SK-N-SH treated with all-trans-retinoic acid at 6 μM for 48 hours (cell line): Measurements from ENCODE around the gene DNM2.

Experiments used
- ATAC-seq: fragments of 200-7000 bp; cut with Tn5 transposase; 3 replicates; pipeline ENCODE4 v1.9.1; 2020; ENCODE audit warnings: mild to moderate bottlenecking, moderate library complexity
- ARNTL ChIP-seq: fragments of 450-650 bp; formaldehyde crosslinking; IDR thresholded peaks from 2 replicates; pipeline ENCODE4 v1.5.0; 2020; ENCODE audit warnings: low read depth, mild to moderate bottlenecking, moderate library complexity, borderline replicate concordance
- BACH2 ChIP-seq: fragments of 250-450 bp; sonication (Bioruptor Pico); IDR thresholded peaks from 2 replicates; pipeline ENCODE4 v1.9.0; 2021; ENCODE audit warnings: mild to moderate bottlenecking, borderline replicate concordance
- CREB5 ChIP-seq: fragments of 250-450 bp; sonication (Bioruptor Pico); IDR thresholded peaks from 2 replicates; pipeline ENCODE4 v1.5.1; 2020; ENCODE audit warnings: low read depth, mild to moderate bottlenecking, moderate library complexity
- ESRRG ChIP-seq: fragments of 250-450 bp; sonication (Bioruptor Pico); IDR thresholded peaks from 2 replicates; pipeline ENCODE4 v1.6.1; 2021; ENCODE audit warnings: mild to moderate bottlenecking
- GLIS3 ChIP-seq: fragments of 250-450 bp; sonication (Bioruptor Pico); IDR thresholded peaks from 2 replicates; pipeline ENCODE4 v1.5.0; 2020; ENCODE audit warnings: mild to moderate bottlenecking, moderate library complexity
- OSR1 ChIP-seq: fragments of 250-450 bp; sonication (Bioruptor Pico); IDR thresholded peaks from 2 replicates; pipeline ENCODE4 v1.8.0; 2022; ENCODE audit warnings: moderate library complexity, mild to moderate bottlenecking, inconsistent platforms
- PPARA ChIP-seq: fragments of 250-450 bp; sonication (Bioruptor Pico); IDR thresholded peaks from 2 replicates; pipeline ENCODE4 v1.5.0; 2020; ENCODE audit warnings: mild to moderate bottlenecking, borderline replicate concordance
- RARB ChIP-seq: fragments of 250-450 bp; sonication (Bioruptor Pico); IDR thresholded peaks from 2 replicates; pipeline ENCODE4 v1.8.0; 2021; ENCODE audit warnings: mild to moderate bottlenecking, moderate library complexity
- SNAI2 ChIP-seq: fragments of 250-450 bp; sonication (Bioruptor Pico); IDR thresholded peaks from 2 replicates; pipeline ENCODE4 v1.5.0; 2020; ENCODE audit warnings: mild to moderate bottlenecking, moderate library complexity
- TCF4 ChIP-seq: fragments of 250-450 bp; sonication (Bioruptor Pico); IDR thresholded peaks from 2 replicates; pipeline ENCODE4 v1.8.0; 2021; ENCODE audit warnings: mild to moderate bottlenecking, moderate library complexity, borderline replicate concordance
- TOX ChIP-seq: fragments of 250-450 bp; sonication (Bioruptor Pico); IDR thresholded peaks from 2 replicates; pipeline ENCODE4 v1.8.0; 2021; ENCODE audit warnings: mild to moderate bottlenecking, moderate library complexity, borderline replicate concordance
- ZC3H10 ChIP-seq: fragments of 250-450 bp; sonication (Bioruptor Pico); IDR thresholded peaks from 2 replicates; pipeline ENCODE4 v1.5.1; 2021; ENCODE audit warnings: mild to moderate bottlenecking, moderate library complexity
- ZFP3 ChIP-seq: fragments of 250-450 bp; sonication (Bioruptor Pico); IDR thresholded peaks from 2 replicates; pipeline ENCODE4 v1.5.0; 2020; ENCODE audit warnings: mild to moderate bottlenecking, moderate library complexity
- ZNF565 ChIP-seq: fragments of 450-650 bp; formaldehyde crosslinking; conservative IDR thresholded peaks from 2 replicates; pipeline ENCODE4 v1.5.0; 2020; ENCODE audit warnings: low read depth, mild to moderate bottlenecking, moderate library complexity
- ZNF70 ChIP-seq: fragments of 450-650 bp; formaldehyde crosslinking; IDR thresholded peaks from 2 replicates; pipeline ENCODE4 v1.5.0; 2020; ENCODE audit warnings: mild to moderate bottlenecking, moderate library complexity
- TF ChIP-seq, protein P1 (sequence below): fragments of 250-450 bp; sonication (Bioruptor Pico); IDR thresholded peaks from 2 replicates; pipeline ENCODE4 v1.8.0; 2021; ENCODE audit warnings: low read depth, mild to moderate bottlenecking, moderate library complexity, borderline replicate concordance
- TF ChIP-seq, protein P2 (sequence below): fragments of 250-450 bp; sonication (Bioruptor Pico); IDR thresholded peaks from 2 replicates; pipeline ENCODE4 v1.5.1; 2021; ENCODE audit warnings: mild to moderate bottlenecking, moderate library complexity
- TF ChIP-seq, protein P3 (sequence below): fragments of 250-450 bp; sonication (Bioruptor Pico); IDR thresholded peaks from 2 replicates; pipeline ENCODE4 v1.8.0; 2020; ENCODE audit warnings: mild to moderate bottlenecking, moderate library complexity, borderline replicate concordance
- TF ChIP-seq, protein P4 (sequence below): fragments of 250-450 bp; sonication (Bioruptor Pico); IDR thresholded peaks from 2 replicates; pipeline ENCODE4 v1.5.0; 2020; ENCODE audit warnings: mild to moderate bottlenecking, moderate library complexity

DNM2 gene

GRCh38 chr19:10706990-10707389 lies 10.9 kb upstream of the DNM2 start:
- TF ChIP-seq, protein P1, sequence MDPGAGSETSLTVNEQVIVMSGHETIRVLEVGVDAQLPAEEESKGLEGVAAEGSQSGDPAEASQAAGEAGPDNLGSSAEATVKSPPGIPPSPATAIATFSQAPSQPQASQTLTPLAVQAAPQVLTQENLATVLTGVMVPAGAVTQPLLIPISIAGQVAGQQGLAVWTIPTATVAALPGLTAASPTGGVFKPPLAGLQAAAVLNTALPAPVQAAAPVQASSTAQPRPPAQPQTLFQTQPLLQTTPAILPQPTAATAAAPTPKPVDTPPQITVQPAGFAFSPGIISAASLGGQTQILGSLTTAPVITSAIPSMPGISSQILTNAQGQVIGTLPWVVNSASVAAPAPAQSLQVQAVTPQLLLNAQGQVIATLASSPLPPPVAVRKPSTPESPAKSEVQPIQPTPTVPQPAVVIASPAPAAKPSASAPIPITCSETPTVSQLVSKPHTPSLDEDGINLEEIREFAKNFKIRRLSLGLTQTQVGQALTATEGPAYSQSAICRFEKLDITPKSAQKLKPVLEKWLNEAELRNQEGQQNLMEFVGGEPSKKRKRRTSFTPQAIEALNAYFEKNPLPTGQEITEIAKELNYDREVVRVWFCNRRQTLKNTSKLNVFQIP (CRISPR knock-in tag) = no peak
- TF ChIP-seq ESRRG (CRISPR knock-in tag) (no peak), ZFP3 (no peak), OSR1 (CRISPR knock-in tag) (no peak), BACH2 (no peak), GLIS3 (CRISPR knock-in tag) (no peak), TCF4 (CRISPR knock-in tag) (no peak), ZC3H10 (CRISPR knock-in tag) (no peak)
- TF ChIP-seq, protein P2, sequence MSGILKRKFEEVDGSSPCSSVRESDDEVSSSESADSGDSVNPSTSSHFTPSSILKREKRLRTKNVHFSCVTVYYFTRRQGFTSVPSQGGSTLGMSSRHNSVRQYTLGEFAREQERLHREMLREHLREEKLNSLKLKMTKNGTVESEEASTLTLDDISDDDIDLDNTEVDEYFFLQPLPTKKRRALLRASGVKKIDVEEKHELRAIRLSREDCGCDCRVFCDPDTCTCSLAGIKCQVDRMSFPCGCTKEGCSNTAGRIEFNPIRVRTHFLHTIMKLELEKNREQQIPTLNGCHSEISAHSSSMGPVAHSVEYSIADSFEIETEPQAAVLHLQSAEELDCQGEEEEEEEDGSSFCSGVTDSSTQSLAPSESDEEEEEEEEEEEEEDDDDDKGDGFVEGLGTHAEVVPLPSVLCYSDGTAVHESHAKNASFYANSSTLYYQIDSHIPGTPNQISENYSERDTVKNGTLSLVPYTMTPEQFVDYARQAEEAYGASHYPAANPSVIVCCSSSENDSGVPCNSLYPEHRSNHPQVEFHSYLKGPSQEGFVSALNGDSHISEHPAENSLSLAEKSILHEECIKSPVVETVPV (CRISPR knock-in tag) = no peak
- TF ChIP-seq, protein P3, sequence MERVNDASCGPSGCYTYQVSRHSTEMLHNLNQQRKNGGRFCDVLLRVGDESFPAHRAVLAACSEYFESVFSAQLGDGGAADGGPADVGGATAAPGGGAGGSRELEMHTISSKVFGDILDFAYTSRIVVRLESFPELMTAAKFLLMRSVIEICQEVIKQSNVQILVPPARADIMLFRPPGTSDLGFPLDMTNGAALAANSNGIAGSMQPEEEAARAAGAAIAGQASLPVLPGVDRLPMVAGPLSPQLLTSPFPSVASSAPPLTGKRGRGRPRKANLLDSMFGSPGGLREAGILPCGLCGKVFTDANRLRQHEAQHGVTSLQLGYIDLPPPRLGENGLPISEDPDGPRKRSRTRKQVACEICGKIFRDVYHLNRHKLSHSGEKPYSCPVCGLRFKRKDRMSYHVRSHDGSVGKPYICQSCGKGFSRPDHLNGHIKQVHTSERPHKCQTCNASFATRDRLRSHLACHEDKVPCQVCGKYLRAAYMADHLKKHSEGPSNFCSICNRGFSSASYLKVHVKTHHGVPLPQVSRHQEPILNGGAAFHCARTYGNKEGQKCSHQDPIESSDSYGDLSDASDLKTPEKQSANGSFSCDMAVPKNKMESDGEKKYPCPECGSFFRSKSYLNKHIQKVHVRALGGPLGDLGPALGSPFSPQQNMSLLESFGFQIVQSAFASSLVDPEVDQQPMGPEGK (CRISPR knock-in tag) = no peak
- ATAC-seq = no peak

- TF ChIP-seq PPARA (CRISPR knock-in tag) = no peak
- TF ChIP-seq OSR1 (CRISPR knock-in tag) = no peak
- TF ChIP-seq, protein P4, sequence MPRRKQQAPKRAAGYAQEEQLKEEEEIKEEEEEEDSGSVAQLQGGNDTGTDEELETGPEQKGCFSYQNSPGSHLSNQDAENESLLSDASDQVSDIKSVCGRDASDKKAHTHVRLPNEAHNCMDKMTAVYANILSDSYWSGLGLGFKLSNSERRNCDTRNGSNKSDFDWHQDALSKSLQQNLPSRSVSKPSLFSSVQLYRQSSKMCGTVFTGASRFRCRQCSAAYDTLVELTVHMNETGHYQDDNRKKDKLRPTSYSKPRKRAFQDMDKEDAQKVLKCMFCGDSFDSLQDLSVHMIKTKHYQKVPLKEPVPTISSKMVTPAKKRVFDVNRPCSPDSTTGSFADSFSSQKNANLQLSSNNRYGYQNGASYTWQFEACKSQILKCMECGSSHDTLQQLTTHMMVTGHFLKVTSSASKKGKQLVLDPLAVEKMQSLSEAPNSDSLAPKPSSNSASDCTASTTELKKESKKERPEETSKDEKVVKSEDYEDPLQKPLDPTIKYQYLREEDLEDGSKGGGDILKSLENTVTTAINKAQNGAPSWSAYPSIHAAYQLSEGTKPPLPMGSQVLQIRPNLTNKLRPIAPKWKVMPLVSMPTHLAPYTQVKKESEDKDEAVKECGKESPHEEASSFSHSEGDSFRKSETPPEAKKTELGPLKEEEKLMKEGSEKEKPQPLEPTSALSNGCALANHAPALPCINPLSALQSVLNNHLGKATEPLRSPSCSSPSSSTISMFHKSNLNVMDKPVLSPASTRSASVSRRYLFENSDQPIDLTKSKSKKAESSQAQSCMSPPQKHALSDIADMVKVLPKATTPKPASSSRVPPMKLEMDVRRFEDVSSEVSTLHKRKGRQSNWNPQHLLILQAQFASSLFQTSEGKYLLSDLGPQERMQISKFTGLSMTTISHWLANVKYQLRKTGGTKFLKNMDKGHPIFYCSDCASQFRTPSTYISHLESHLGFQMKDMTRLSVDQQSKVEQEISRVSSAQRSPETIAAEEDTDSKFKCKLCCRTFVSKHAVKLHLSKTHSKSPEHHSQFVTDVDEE (CRISPR knock-in tag) = no peak
- TF ChIP-seq, protein P2 (CRISPR knock-in tag) = no peak
- no peak for ATAC-seq
Observed at GRCh38 chr19:10707440-10707839, 10.4 kb upstream of the DNM2 start.

DNA sequence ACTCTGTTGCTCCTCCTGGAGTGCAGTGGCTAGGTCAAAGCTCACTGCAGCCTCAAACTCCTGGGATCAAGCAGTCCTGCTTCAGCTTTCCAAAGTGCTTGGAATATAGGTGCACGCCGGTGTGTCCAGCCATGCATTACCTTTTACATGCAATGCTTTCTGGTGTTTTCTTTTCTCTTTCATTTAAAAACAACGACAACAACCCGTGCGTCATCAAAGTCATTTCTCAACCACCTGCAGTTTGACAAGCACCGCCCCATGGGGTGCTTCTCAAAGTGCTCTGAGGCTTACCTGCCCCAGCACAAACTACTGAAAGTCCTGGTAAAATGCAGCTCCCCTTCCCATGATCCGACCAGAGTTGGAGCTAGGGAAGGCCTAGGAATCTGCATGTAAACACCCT lies 9.6 kb upstream of the DNM2 start:
- no peak for TF ChIP-seq RARB (CRISPR knock-in tag)
- no peak for ATAC-seq

- ATAC-seq = no peak
- TF ChIP-seq SNAI2 (CRISPR knock-in tag) = no peak
- no peak for TF ChIP-seq ZC3H10 (CRISPR knock-in tag)
- TF ChIP-seq ZNF70 (CRISPR knock-in tag) = no peak
- no peak for TF ChIP-seq CREB5
- TF ChIP-seq, protein P2 (CRISPR knock-in tag) = no peak
- no peak for TF ChIP-seq ZFP3
- TF ChIP-seq, protein P1 (CRISPR knock-in tag) = no peak
- no peak for TF ChIP-seq ARNTL (CRISPR knock-in tag)
- no peak for TF ChIP-seq TOX (CRISPR knock-in tag)
- TF ChIP-seq, protein P3 (CRISPR knock-in tag) = no peak
- no peak for TF ChIP-seq OSR1 (CRISPR knock-in tag)
- TF ChIP-seq GLIS3 (CRISPR knock-in tag) = no peak
- TF ChIP-seq BACH2 = no peak
- TF ChIP-seq PPARA (CRISPR knock-in tag) = no peak
- no peak for TF ChIP-seq ZNF565
Observed at GRCh38 chr19:10712045-10712444, 5.8 kb upstream of the DNM2 start.
